GM19238 (cell line): ENCODE data around the gene CUL5.
"Not testable (repeated sequence)": the region's sequence is repeated elsewhere in the genome, so short reads cannot be mapped to it uniquely, and the experiment has no call there.

ENCODE experiments used
- DNase-seq: peaks from one replicate; pipeline ENCODE4 v3.0.0; 2011; ENCODE audit warnings: low spot score; ENCODE audit not compliant: insufficient read length

CUL5 gene

DNA sequence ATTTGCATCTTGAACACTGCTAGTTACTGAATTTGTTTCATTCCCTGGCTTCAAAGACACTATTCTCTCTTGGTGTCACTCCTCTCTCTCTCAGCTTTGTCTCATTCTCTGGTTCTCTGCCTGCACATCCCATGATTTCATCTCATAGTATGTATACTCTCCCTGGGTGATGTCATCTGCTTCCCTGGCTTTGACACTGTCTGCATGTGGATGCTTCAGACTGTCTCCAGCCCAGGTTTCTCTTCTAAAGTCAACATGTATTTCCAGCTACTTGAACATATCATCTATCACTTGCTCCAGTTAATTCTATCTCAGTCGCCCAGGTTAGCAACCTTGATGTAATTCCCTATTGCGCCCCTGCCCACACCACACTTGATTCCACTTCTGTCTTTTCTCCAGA lies 103.4 kb downstream of the CUL5 start:
- DNase-seq = no peak

- no peak for DNase-seq
Measured at GRCh38 chr11:108115500-108116140, 106.9 kb downstream of the CUL5 start.

- no peak for DNase-seq
Measured at GRCh38 chr11:108117746-108118371, 109.2 kb downstream of the CUL5 start.

DNA sequence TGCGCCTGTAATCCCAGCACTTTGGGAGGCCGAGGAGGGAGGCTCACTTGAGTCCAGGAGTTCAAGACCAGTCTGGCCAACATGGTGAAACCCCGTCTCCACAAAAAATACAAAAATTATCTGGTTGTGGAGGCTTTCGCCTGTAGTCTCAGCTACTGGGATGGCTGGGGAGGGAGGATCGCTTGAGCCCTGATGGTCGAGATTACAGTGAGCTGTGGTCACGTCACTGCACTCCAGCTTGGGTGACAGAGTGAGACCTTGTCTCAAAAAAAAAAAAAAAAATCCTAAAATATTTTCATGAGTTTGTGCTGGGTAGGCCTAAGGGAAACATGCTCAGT lies 112.2 kb downstream of the CUL5 start:
- not testable (repeated sequence) for DNase-seq

GRCh38 chr11:108121274-108122155 lies 112.8 kb downstream of the CUL5 start, which contains the start of gene ACAT1:
Gene ACAT1, plus strand, starts transcription at chr11:108121567. Its CDS starts 40 bp downstream, at chr11:108121607.
- peak; percentile 80 for DNase-seq

DNA sequence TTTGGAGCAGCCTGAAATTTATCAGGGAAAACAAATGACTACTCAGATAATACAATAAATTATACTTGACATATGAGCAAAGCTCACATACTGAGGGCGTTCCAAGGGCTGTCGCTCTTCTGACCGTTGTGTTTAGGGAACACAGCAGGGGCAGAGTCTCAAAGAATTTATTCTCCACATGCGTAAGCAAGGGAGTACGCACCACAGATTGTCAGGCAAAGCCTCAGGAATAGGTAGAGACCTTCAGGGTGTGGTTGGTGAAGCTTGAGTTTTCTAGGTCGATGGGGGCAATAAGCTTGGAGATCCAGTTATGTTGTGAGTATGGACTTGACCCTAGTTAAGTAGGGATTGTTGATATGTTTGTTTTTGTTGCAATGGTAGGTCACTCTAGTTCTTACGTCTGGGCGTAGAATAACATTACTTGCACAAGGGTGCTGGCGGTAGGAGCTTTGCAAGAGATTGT lies 113.5 kb downstream of the CUL5 start:
- DNase-seq = no peak

DNA sequence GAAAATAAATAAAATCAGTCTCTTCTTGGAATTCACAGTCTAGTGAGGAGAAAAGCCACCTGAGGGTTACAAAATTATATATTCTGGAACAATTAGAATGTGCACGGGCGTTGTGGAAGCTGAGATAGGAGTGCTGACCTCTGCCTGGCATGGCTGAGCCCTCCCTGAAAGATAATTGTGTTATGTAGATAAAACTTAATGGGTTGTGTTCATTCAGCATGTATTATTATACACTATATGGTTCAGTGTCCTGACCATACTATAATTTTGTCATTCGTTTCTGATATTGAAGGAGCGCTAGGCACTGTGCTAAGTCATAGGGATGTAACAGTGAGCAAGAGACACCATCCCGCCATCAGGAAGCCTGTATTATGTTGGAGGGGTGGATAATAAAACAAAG lies 116.4 kb downstream of the CUL5 start:
- DNase-seq = no peak

DNA sequence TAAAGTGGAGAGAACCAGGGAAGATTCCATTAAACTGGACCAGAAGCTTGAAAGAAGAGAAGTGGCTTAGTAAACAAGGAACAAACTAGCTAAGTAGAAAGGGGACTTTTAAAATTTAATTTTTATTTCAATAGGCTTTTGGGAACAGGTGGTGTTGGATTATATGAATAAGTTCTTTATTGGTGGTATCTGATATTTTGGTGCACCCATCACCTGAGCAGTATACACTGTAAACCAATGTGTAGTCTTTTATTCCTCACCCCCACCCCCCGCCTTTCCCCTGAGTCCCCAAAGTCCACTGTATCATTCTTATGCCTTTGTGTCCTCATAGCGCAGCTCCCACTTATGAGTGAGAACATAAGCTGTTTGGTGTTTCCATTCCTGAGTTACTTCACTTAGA lies 120.1 kb downstream of the CUL5 start:
- DNase-seq = no peak

GRCh38 chr11:108131993-108132392 lies 123.3 kb downstream of the CUL5 start:
- no peak for DNase-seq

DNA sequence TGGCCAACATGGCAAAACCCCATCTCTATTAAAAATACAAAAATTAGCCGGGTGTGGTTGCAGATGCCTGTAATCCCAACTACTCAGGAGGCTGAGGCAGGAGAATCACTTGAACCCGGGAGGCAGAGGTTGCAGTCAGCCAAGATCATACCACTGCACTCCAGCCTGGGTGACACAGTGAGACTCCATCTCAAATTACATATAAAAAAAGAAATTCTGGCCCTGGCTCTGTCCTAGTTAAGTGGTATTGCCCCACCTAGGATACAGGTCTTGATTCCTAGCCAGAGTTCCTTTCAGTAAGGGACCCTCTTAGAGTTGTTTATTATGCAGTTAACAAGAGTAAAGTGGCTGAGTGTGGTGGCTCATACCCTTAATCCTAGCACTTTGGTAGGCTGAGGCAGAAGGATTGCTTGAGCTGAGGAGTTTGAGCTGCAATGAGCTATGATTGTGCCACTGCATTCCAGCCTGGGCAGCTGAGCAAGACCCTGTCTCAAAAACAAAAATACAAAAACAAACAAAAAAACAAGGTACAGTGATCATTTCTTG lies 124.4 kb downstream of the CUL5 start:
- DNase-seq = not testable (repeated sequence)

GRCh38 chr11:108135845-108136544 lies 127.3 kb downstream of the CUL5 start:
- no peak for DNase-seq

DNA sequence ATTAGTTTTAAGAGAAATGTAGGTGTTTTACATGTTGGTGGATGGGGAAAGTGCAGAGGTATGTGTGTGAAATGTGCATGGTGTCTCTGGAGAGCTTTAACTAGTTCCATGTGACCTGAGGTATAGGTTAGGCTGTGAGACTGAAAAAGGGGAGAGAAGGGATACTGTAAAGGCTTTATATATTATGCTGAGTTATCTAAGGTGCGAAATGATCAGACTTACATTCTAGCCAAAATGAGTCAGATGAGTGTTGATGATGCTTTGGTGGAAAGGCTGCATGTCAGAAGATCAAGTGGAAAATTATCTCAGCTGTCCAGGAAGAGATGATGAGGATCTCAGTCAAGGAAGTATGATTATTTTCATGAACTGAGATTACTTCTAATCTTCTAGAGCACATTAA lies 128.5 kb downstream of the CUL5 start:
- no peak for DNase-seq

DNA sequence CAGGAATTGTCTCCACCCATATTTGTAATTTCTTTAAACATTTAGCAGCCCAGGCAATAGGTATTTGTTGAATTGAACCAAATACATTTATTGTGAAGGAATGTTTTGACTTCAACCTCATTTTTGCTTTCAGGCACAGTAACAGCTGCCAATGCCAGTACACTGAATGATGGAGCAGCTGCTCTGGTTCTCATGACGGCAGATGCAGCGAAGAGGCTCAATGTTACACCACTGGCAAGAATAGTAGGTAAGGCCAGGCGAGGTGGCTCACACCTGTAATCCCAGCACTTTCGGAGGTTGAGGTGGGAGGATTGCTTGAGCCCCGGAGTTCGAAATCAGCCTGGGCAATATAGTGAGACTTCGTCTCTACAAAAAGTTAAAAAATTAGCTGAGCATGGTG lies 133.6 kb downstream of the CUL5 start:
- no peak for DNase-seq

- DNase-seq = no peak
Measured at GRCh38 chr11:108144615-108145014, 135.9 kb downstream of the CUL5 start.

- no peak for DNase-seq
Measured at GRCh38 chr11:108147150-108147549, 138.5 kb downstream of the CUL5 start.

- DNase-seq = no peak
Measured at GRCh38 chr11:108148556-108148955, 139.9 kb downstream of the CUL5 start.

GRCh38 chr11:108154591-108154990 lies 145.9 kb downstream of the CUL5 start:
- no peak for DNase-seq
